NT2/D1 (cell line): ENCODE measurements around the gene COLQ.
"Not testable (repeated sequence)": the region's sequence is repeated elsewhere in the genome, so short reads cannot be mapped to it uniquely, and the experiment has no call there.

Source experiments
- DNase-seq: peaks from one replicate; pipeline ENCODE4 v3.0.0-alpha.2; 2011; ENCODE audit warnings: low read depth, low spot score
- H3K27me3 ChIP-seq: 2 replicates; pipeline ENCODE4 v1.6.0; 2011; ENCODE audit warnings: mild to moderate bottlenecking; ENCODE audit not compliant: insufficient read length, insufficient read depth
- H3K36me3 ChIP-seq: 2 replicates; pipeline ENCODE4 v1.6.1; 2011; ENCODE audit warnings: mild to moderate bottlenecking, low read length, mixed read lengths; ENCODE audit not compliant: insufficient read depth, insufficient read length
- H3K4me1 ChIP-seq: 2 replicates; pipeline ENCODE4 v1.5.1; 2011; ENCODE audit not compliant: insufficient read depth, insufficient read length
- H3K4me3 ChIP-seq: 2 replicates; pipeline ENCODE4 v1.5.1; 2011; ENCODE audit warnings: low read depth; ENCODE audit not compliant: insufficient read length
- H3K9ac ChIP-seq: 2 replicates; pipeline ENCODE4 v1.6.0; 2011; ENCODE audit warnings: low read depth; ENCODE audit not compliant: insufficient read length
- H3K9me3 ChIP-seq: 2 replicates; pipeline ENCODE4 v1.5.1; 2011; ENCODE audit warnings: mild to moderate bottlenecking, low read length; ENCODE audit not compliant: insufficient read depth
- SUZ12 ChIP-seq: IDR thresholded peaks from 2 replicates; pipeline ENCODE4 v1.6.1; 2011; ENCODE audit not compliant: insufficient read length, insufficient read depth; ENCODE audit errors: extremely low read depth
- YY1 ChIP-seq: IDR thresholded peaks from 2 replicates; pipeline ENCODE4 v1.6.1; 2011; ENCODE audit not compliant: insufficient read length, insufficient read depth
- ZNF274 ChIP-seq: IDR thresholded peaks from 2 replicates; pipeline ENCODE4 v1.6.1; 2011; ENCODE audit warnings: mild to moderate bottlenecking, low read depth, low read length

Gene COLQ

GRCh38 chr3:15549846-15550245 is 28.3 kb upstream of the COLQ start:
- H3K9ac ChIP-seq: no peak overlapping the region
- TF ChIP-seq ZNF274 (no peak), SUZ12 (no peak)
- no peak for DNase-seq
- no peaks in the 10 kb centered on the region for H3K27me3 ChIP-seq
- H3K4me3 ChIP-seq: no peak overlapping the region
- no peaks in the 10 kb centered on the region; the same call in 1 of the 2 replicates for H3K9me3 ChIP-seq
- H3K4me1 ChIP-seq: peaks cover 2% of the 10 kb centered on the region
- H3K36me3 ChIP-seq: peaks cover 6% of the 10 kb centered on the region

- no peak for DNase-seq
- H3K4me3 ChIP-seq: no peak overlapping the region
Observed at GRCh38 chr3:15542614-15543013, 21.1 kb upstream of the COLQ start.

GRCh38 chr3:15541371-15541770 is 19.9 kb upstream of the COLQ start:
- DNase-seq: no peak
- H3K4me3 ChIP-seq: no peak overlapping the region
- H3K36me3 ChIP-seq: no peaks in the 10 kb centered on the region
- no peaks in the 10 kb centered on the region for H3K9me3 ChIP-seq
- no peaks in the 10 kb centered on the region for H3K27me3 ChIP-seq
- TF ChIP-seq YY1: no peak
- TF ChIP-seq SUZ12: no peak
- TF ChIP-seq ZNF274: no peak
- H3K4me1 ChIP-seq: no peaks in the 10 kb centered on the region
- H3K9ac ChIP-seq: no peak overlapping the region

More at GRCh38 chr3:15542614-15543013, 21.1 kb upstream of the COLQ start:
- H3K9me3 ChIP-seq: no peaks in the 10 kb centered on the region; the same call in 1 of the 2 replicates
- TF ChIP-seq SUZ12: no peak
- no peak for TF ChIP-seq YY1
- no peaks in the 10 kb centered on the region for H3K27me3 ChIP-seq
- H3K4me1 ChIP-seq: no peaks in the 10 kb centered on the region
- no peak overlapping the region for H3K9ac ChIP-seq
- no peaks in the 10 kb centered on the region for H3K36me3 ChIP-seq

- Histone ChIP-seq H3K27me3 (no peaks in the 10 kb centered on the region), H3K9ac (no peak overlapping the region), H3K9me3 (no peaks in the 10 kb centered on the region), H3K4me3 (no peak overlapping the region), H3K36me3 (no peaks in the 10 kb centered on the region), H3K4me1 (peaks cover 2% of the 10 kb centered on the region)
- TF ChIP-seq ZNF274 (no peak), SUZ12 (no peak), YY1 (no peak)
- no peak for DNase-seq
Observed at GRCh38 chr3:15539066-15539465, 17.6 kb upstream of the COLQ start.

GRCh38 chr3:15538345-15538744 is 16.8 kb upstream of the COLQ start:
- no peaks in the 10 kb centered on the region for H3K9me3 ChIP-seq
- H3K4me1 ChIP-seq: peaks cover 3% of the 10 kb centered on the region
- no peak overlapping the region for H3K4me3 ChIP-seq
- no peaks in the 10 kb centered on the region for H3K36me3 ChIP-seq
- no peak overlapping the region for H3K9ac ChIP-seq
- TF ChIP-seq SUZ12 (no peak), ZNF274 (no peak), YY1 (no peak)
- DNase-seq: no peak
- H3K27me3 ChIP-seq: no peaks in the 10 kb centered on the region

GRCh38 chr3:15536856-15537255 is 15.3 kb upstream of the COLQ start:
- Histone ChIP-seq H3K9ac (no peak overlapping the region), H3K9me3 (no peaks in the 10 kb centered on the region), H3K27me3 (no peaks in the 10 kb centered on the region), H3K4me1 (peaks cover 3% of the 10 kb centered on the region), H3K36me3 (no peaks in the 10 kb centered on the region), H3K4me3 (no peak overlapping the region)
- DNase-seq: no peak
- TF ChIP-seq ZNF274 (no peak), YY1 (no peak), SUZ12 (no peak)

- no peak for DNase-seq
- no peaks in the 10 kb centered on the region for H3K27me3 ChIP-seq
- no peak overlapping the region for H3K4me3 ChIP-seq
- no peak overlapping the region for H3K9ac ChIP-seq
- no peaks in the 10 kb centered on the region for H3K9me3 ChIP-seq
- no peaks in the 10 kb centered on the region for H3K36me3 ChIP-seq
- peaks cover 3% of the 10 kb centered on the region for H3K4me1 ChIP-seq
- no peak for TF ChIP-seq ZNF274
- no peak for TF ChIP-seq SUZ12
- no peak for TF ChIP-seq YY1
Observed at GRCh38 chr3:15535732-15536131, 14.2 kb upstream of the COLQ start.

- H3K9me3 ChIP-seq, DNase-seq, H3K9ac ChIP-seq, H3K4me3 ChIP-seq, H3K27me3 ChIP-seq, H3K36me3 ChIP-seq, H3K4me1 ChIP-seq: not testable (repeated sequence)
Observed at GRCh38 chr3:15532614-15533013, 11.1 kb upstream of the COLQ start.
